HG03469 (cell line): ENCODE measurements around the gene SLC28A1.
"Not testable (repeated sequence)": the region's sequence is repeated elsewhere in the genome, so short reads cannot be mapped to it uniquely, and the experiment has no call there.

Experiments
- ATAC-seq: cut with Tn5 transposase; IDR thresholded peaks from one replicate; pipeline ENCODE4 v1.9.1; 2021; ENCODE audit warnings: mild to moderate bottlenecking, moderate library complexity, moderate number of reproducible peaks; ENCODE audit not compliant: unreplicated experiment

The SLC28A1 gene

DNA sequence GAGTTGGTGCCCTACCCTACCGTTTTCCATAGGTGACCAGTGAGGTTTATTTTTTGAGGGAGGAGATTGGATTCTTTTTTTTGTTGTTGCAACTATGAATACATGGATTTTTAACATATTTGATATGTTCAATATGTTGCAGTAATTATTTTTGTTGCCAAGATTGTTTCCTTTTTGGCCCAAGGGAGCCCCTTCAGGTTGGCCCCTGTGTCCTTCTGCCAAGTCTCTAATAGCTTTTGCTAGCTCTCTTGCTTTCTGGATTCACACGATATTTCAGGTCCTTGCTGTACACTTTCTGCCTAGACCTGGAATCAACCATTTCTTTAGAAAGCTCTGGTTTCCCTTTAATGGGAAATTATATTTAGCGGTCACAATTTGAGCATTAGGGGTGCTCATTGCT is 22.7 kb upstream of the SLC28A1 start:
- no peak for ATAC-seq

DNA sequence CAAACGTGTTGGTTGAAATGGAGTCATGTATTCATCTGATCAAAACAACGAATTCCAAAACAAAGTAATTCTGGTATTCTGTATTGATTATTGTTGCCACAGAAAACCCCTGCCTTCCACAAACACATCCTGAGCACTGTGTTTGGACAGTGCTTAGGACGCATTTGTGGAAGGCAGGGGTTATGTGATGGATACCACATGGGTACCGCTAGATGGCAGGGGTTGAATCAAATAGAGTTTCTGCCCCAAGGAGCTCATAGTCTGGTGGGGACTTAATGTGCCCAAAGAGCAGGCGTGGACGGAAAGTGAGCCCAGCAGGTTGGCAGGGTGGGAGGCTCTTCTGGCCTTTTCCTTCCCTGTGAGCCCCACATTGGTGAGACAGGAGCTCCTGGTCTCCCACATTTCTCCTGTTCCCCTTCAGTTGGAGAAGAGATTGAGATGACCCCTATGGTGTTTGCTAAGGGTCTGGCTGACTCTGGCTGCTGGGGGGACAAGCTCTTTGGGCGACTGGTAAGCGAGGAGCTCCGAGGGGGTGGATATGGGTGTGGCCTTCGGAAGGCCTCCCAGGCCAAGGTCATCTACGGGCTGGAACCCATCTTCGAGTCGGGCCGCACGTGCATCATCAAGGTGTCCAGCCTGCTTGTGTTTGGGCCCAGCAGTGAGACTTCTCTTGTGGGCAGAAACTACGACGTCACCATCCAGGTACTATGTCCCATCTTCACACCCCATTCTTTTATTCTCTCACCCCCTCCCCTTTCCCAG is 22.1 kb upstream of the SLC28A1 start:
- no peak for ATAC-seq

DNA sequence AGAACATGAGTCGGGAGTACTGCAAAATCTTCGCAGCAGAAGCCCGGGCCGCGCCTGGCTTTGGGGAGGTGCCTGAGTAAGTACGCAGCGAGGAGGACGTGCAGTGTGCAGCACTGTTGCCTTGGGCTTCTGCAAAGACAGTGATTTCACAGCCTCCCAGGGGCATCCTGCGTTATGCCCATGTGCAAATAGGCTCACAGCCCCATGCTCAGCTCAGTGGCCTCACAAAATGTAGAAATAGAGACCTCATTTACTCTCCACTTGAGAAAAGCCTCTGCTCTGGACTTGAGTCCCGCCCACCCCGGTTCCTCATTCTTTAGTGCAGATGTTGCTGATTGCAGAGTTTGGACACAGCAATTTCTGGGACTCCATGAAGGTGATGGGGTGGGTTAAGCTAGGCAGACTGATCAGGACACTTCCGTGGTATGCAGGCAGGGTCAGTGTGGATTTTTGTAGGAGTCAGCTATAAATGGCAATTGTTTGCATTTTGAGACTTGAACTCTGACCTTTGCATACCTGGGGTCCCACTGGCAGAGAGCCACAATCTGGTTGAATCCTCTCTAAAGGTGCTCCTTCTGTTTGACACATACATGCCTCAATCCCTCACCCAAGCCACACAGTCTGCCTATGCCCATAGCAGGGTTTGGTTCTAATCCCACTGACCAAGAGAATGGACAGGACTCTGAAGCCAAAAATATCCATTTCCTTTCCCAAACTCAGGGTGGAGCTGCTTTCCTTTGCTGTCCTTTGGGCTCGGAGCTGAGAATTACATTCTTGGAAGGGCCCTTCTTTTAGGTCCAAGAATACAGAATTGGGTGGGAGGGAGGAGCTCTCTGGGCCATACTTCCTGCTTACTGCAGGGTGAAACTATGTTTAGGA is 20.7 kb upstream of the SLC28A1 start:
- ATAC-seq, result no peak

DNA sequence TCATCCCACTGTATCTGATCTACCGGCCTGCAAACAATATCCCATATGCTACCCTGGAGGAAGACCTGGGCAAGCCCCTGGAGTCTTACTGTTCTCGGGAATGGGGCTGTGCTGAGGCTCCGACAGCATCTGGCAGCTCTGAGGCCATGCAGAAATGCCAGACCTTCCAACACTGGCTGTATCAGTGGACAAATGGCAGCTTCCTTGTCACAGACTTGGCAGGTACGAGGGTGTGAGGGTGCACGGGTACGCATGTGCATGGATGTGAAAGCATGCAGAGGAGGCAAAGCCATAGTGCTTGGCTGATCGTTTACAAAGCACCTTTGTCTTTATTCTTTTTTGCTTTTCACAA is 20.0 kb upstream of the SLC28A1 start:
- ATAC-seq, result no peak

DNA sequence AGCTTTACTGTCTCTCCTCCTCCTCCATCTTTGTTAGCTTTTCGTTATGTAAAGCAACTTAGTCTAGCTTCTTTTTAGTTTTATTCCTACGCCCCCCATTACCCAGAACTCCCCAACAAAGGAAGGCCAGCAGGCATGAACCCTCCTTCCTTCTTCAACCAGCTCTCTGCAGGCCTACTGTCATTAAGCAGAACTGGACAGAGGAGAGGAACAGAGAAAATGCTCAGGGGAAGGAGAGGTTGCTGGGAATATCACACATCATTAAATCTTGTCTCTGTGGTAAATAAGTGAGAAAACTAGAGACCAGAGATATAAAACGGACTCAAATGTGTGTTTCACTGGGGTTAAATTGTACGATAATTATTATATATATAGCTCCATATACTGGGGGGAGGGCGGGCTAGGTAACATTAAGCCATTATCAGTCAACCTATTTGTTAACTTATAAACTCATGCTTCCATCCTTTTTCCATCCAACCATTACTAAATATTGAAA is 19.3 kb upstream of the SLC28A1 start:
- ATAC-seq, result no peak

DNA sequence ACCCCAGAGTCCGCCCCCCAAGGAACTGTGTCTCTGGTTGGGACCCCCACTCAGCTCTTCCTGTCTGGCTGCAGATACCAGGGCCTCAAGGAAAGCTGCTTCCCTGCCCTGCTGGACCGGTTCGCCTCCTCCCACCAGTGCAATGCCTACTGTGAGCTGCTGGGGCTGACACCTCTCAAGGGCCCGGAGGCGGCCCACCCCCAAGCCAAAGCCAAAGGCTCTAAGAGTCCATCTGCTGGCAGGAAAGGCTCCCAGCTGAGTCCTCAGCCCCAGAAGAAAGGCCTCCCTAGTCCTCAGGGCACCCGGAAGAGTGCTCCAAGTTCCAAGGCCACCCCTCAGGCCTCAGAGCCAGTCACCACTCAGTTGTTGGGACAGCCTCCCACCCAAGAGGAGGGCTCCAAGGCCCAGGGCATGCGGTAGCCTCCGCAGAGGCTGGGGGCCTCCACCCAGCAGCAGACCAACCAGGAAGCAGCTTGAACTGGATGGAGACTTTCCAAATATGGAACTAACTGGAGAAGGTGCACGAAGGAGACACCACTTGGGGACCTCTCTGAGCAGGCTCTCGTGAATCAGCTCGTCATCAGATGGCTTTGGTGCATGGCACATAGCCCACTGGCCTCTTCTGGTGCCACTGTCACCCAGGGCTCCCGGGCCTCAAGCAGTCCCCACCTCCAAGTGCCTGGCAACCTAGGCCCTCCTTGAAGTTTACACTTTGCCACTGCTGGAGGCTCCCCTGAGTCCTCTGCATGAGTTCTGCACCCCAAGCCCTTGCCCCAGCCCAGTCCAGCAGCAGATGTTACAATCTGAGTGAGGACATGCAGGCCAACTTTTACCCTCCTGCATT is 16.2 kb upstream of the SLC28A1 start:
- ATAC-seq, result no peak

DNA sequence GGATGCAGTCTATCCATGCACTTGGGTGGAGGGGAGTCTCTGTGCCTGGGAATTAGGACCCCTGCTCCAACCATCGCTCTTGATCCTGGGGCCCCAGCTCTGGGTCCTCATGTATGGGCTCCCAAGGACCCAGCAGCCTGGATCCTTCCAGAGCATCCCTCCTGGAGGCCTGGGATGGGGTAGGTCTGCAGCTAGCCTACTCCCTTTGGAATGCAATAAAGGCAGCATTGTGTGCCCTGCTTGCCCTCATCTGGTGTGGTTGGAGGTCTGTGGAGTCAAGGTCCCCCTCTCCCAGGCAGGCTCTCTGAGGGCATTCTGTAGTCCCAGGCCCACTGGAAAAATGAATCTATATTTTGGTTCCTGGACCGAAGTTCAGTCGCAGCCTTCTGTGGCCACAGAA is 15.0 kb upstream of the SLC28A1 start:
- ATAC-seq, result no peak

DNA sequence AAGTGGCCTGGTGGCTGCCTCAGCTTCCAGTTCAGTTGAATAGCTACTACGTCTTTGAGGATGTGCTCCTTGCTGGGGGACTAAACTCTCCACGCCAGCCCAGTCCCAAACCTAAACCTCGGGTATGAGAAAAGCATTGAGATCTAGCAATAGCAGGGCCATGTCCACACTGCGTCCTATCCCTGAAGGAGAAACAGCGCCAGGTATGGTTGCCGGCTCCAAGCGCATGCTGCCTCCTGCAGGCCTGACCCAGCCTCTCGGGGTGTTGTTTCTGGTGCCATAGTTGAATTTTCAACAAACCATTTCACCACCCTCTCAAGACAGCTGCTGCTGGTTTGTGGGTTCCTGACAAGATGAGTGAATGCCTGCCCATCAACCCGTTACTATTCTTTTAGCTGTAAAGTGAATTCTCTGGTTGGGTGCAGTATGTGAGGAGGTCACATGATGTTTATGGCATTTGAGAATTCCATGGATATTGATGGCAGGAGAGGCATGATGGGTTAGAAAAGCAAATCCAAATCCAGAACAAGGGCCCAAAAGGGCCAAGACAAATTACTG is 13.0 kb upstream of the SLC28A1 start:
- no peak for ATAC-seq

DNA sequence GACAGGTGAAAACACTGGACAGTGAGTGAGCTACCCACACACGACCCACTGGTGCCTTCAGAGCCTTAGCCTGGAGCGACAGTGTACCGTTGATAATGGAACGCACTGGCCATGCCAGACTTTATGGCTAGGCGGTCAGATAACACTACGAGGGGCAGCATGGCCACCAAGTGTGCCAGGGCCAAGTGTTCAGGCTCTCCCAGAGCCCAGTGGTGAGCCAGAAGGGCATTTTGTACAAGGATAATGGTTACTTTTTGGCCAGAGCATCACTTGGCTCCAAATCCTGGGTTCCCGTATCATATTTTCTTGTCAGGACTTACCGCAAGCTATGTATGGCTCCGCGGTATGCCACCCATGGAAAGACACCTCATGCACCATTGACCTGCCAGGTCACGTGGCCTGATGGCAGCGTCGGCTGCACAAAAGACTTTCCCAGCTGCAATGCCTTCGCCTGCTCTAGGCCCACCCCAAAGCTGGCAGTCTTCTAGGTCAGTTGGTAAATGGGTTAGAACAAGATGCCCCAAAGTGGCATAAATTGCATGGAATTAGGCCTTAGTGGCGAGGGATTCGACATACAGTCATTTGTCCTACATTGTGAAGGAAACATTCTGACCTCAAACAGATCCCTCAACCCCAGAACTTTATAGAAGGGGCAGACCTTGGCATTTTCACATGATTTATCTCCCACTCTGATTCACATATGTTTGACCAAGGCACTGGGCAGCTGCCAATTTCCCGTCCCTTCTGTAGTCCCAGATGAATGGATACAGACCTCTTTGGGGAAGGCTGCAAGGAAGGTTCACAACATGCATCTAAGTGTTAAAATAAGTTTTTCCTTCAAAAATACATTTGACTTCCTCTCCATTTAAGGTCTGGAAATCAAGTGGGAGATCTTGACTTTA is 12.2 kb upstream of the SLC28A1 start:
- no peak for ATAC-seq

DNA sequence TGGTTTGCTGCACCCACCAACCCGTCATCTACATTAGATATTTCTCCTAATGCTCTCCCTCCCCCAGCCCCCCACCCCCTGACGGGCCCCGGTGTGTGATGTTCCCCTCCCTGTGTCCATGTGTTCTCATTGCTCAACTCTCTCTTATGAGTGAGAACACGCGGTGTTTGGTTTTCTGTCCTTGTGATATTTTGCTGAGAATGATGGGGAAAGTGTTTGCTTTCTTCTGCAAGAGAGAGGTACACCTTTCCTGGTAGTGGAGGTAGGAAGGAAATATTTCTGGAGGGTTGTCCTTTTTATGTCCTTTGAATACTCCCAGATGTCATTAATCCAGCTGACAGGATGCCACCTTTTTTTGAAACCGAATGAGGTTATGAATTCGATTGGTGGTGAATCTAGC is 10.5 kb upstream of the SLC28A1 start:
- no peak for ATAC-seq

DNA sequence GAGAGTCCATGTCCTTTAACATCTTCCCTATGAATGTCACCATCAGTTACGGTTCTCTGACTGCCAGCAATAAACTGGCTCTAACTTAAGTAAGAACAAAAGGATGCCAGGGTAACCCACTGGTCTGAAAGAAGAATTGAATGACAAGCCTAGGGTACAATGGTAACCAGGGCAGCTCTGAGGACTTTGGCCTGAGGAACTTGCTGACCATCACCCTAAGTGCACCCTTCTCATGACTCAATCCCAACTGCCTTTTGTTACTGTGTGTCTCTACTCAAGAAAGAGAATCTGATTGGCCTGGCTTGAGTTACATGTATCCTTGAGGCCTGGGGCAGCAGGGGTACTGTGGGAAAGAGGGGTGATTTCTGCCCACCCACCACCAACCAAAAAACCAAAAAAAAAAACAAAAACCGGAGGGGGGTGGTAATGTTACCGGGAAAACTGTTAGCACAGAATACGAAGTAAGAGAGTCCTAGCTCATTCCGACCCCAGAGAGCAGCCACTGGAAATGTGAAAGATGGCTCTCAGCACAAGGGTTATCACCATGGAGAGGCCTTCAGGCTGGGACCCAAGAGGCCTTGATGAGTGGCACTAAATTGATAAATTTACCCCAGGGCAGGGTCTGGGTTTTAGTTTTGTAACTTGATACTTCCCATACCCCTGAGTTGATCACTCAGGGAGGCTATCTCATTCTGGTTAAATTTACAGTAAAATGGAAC is 9.3 kb upstream of the SLC28A1 start:
- ATAC-seq, result no peak

DNA sequence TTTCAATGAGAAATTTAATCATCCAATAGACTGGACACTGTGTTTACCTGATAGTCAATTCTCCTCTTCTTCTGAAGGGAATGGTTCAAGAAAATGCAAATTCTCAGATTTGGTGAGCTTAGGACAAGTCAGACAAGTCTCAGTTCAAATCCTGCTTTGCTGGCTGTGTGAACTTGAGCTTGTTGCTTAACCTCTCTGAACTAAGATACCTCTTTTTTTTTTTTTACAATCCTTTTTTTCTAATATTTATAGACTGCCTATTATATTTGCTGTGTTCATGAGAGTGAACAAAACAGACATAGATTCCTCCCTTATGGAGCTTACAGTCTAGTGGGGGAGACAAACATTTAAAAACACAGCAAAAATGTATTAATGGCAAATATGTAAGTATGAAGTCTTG is 8.2 kb upstream of the SLC28A1 start:
- no peak for ATAC-seq

DNA sequence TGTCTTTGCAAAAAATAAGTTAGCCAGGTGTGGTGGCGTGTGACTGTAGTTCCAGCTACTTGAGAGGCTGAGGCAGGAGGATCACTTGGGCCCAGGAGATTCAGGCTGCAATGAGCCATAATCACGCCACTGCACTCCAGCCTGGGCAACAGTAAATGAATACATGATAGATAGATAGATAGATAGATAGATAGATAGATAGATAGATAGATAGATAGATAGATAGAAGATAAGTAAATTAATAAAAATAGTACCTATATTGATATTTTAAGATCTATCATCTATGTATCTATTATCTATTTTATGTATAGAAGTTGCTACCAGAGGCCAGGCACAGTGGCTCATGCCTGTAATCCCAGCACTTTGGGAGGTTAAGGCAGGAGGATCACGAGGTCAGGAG is 6.8 kb upstream of the SLC28A1 start:
- not testable (repeated sequence) for ATAC-seq

DNA sequence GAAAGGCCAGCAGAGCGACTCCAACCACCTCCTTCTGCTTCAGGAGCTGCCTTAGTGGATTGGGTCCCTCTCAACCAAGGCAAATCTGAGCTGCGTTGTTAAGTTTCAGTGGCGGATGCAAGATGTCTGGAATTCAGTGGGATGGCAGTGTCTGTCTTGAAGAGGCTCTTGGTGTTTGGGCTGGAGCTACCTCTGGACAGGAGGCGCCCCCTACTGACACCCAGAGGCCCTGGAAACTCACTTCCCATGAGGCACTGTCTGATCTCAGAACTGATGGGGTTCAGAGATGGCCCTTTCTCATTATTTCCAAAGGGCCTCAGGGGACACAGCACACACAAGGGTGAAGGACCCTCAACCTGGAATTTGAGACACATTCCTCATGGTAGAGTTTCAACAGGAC is 6.0 kb upstream of the SLC28A1 start:
- no peak for ATAC-seq

DNA sequence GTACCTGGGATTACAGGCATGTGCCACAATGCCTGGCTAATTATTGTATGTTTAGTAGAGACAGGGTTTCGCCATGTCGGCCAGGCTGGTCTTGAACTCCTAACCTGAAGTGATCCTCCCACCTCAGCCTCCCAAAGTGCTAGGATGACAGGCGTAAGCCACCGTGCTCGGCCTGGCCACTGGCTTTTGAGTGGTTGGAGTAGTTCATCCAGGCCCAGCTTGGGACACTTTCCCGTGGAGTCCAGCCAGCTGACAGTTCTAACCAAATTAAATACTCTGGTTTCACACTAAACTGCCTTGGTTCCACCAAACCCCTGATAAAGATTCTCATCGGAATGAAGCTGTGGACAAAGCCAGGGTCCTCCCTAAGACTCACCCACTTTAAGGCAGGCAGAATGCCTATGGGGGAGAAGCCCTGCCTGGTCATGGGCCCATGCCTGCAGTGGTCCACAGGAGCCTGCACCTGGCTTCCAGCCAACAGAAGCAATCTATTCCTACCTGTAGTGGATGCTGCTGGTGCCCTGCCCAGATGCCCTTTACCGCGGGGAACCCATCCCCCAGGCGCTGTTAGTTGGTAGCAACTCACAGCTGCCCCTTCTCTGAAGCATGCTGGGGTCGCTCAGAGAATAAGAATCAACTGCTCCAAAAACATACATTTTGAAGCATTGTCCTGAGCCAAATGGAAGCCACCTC is 5.2 kb upstream of the SLC28A1 start:
- no peak for ATAC-seq

DNA sequence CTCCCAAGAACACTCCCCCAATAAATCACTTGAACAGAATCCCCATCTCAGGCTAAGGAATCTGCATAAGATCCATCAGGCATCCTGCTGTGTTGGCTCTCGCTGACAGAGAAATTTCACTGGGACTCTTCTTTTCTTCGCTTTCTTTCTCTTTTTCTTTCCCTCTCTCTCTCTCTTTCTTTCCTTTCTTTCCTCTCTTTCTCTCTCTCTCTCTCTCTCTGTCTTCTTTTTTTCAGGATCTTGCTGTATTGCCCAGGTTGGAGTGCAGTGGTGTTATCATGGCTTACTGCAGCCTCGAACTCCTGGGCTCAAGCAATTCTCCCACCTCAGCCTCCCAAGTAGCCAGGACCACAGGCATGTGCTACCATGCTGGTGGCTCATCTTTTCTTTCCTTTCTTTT is 4.5 kb upstream of the SLC28A1 start:
- ATAC-seq, result no peak

DNA sequence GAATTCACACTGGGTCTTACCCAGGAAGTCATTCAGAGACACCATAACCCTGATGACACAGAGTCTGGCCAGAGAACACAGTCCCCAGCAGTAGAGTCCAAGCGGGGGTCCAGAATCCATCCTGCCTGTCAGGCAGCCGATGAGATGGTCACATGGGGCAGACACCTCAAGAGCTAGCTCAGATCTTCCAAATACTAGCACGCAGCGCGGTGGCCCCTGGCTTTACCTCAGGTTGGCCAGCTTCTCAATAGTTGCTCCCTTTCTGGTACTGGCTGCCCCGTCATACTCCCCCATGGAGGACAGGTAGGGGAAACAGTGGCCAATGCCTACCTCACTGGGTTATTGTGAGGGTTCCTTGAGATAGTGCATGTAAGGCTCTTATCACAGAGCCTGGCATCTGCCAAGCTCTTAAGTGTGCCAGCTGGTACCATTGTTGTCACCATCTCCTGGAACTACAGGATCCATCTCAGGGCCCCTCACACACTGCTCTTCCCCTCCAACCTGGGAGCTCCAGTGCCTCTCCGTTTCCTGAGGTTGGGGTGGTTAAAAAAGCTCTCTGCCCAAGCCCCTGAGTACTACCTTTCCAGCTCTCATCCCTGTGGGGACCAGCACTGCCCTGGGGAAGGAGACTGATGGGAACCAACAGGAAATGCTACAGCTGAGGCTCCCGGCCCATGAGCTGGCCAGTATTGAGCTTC is 3.5 kb upstream of the SLC28A1 start:
- no peak for ATAC-seq

DNA sequence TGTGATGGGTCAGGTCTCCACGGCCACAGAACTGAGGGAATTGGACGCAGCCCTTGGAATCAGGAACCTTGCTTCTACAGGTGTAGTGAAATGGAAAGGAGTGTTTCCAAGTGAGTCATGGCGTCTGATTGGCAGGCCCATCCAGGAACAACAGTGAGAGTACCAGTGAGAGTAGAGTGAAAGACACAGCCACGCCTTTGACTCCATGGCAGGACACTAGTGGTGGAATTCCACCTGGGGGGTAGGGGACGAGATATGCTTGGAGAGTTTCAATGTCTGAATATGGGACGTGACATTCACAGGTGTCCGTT is 3.0 kb upstream of the SLC28A1 start:
- no peak for ATAC-seq
